HL-60 (cell line): ENCODE measurements around the gene IFT80.

ENCODE experiments used
- DNase-seq, 2 experiments: peaks; one replicate each; pipeline ENCODE4 v3.0.0-alpha.2; 2010 to 2020; ENCODE audit warnings: low read depth in 1 of 2, low spot score in 1 of 2
- H3K27ac ChIP-seq: fragments of 250-450 bp; sonication (Bioruptor Pico); replicated peaks from 2 replicates; pipeline ENCODE4 v1.5.1; 2020; ENCODE audit warnings: mild to moderate bottlenecking, moderate library complexity
- H3K27me3 ChIP-seq: fragments of 250-450 bp; sonication (Bioruptor Pico); 2 replicates; pipeline ENCODE4 v1.5.1; 2021; ENCODE audit warnings: mild to moderate bottlenecking, moderate library complexity; ENCODE audit not compliant: insufficient read depth, poor library complexity, severe bottlenecking
- H3K4me3 ChIP-seq: replicated peaks from 2 replicates; pipeline ENCODE4 v1.5.1; 2011; ENCODE audit warnings: mild to moderate bottlenecking, control low read depth, low read length; ENCODE audit not compliant: insufficient read depth
- CTCF ChIP-seq: IDR thresholded peaks from one replicate; pipeline ENCODE4 v1.5.1; 2011; ENCODE audit warnings: low read length, control low read depth, inconsistent platforms; ENCODE audit not compliant: insufficient read depth
- GABPA ChIP-seq: IDR thresholded peaks from 2 replicates; pipeline ENCODE4 v1.6.1; 2012; ENCODE audit warnings: low read depth
- POLR2AphosphoS5 ChIP-seq: IDR thresholded peaks from 2 replicates; pipeline ENCODE4 v1.6.1; 2012; ENCODE audit warnings: low read depth
- REST ChIP-seq: IDR thresholded peaks from 2 replicates; pipeline ENCODE4 v1.6.1; 2012; ENCODE audit warnings: low read depth; ENCODE audit not compliant: insufficient replicate concordance
- SPI1 ChIP-seq: IDR thresholded peaks from 2 replicates; pipeline ENCODE4 v1.6.1; 2012; ENCODE audit warnings: low read depth, mild to moderate bottlenecking, borderline replicate concordance

Gene IFT80

GRCh38 chr3:160343132-160343531 is 55.9 kb downstream of the IFT80 start:
- no peak overlapping the region for H3K4me3 ChIP-seq
- DNase-seq: peak in 1 of 2 experiments; percentile 1
- H3K27me3 ChIP-seq: no peaks in the 10 kb centered on the region
- no peak overlapping the region for H3K27ac ChIP-seq
- peak; percentile 12 for TF ChIP-seq CTCF
- TF ChIP-seq REST: no peak

- H3K27me3 ChIP-seq: no peaks in the 10 kb centered on the region
- TF ChIP-seq SPI1 (no peak), GABPA (no peak), CTCF (no peak), REST (no peak), POLR2AphosphoS5 (no peak)
- H3K4me3 ChIP-seq: no peak overlapping the region
- no peak for DNase-seq
- H3K27ac ChIP-seq: no peak overlapping the region
Observed at GRCh38 chr3:160340351-160340750, 58.7 kb downstream of the IFT80 start.

- Histone ChIP-seq H3K27me3 (no peaks in the 10 kb centered on the region), H3K27ac (no peak overlapping the region), H3K4me3 (no peak overlapping the region)
- TF ChIP-seq CTCF: no peak
- no peak for TF ChIP-seq SPI1
- TF ChIP-seq GABPA: no peak
- no peak for TF ChIP-seq POLR2AphosphoS5
- no peak for TF ChIP-seq REST
- no peak for DNase-seq
Observed at GRCh38 chr3:160331127-160331937, 67.7 kb downstream of the IFT80 start.
